ENCODE data around the gene GPR176.
"Not testable (repeated sequence)": the region's sequence is repeated elsewhere in the genome, so short reads cannot be mapped to it uniquely, and the experiment has no call there.

The GPR176 gene

DNA sequence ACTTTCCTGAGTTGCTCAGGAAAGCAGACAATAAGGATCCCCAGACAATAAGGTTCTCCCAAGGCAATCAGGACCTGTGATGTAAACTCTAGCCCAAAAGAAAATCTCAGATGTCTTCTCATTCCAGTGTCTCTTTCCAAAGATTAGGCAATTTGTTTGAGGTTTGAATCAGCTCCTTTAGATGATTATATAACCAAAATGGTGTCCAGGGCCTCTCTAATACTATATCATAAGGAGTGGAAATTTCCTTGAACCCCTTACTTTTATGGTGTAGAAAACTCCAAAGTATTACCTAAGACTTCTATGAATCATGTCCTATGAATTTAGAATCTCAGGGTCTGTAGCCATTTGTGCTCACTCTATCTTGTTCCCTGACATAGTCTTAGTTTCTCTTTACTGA, 65.9 kb downstream of the GPR176 start:
- DNase-seq: no peak

DNA sequence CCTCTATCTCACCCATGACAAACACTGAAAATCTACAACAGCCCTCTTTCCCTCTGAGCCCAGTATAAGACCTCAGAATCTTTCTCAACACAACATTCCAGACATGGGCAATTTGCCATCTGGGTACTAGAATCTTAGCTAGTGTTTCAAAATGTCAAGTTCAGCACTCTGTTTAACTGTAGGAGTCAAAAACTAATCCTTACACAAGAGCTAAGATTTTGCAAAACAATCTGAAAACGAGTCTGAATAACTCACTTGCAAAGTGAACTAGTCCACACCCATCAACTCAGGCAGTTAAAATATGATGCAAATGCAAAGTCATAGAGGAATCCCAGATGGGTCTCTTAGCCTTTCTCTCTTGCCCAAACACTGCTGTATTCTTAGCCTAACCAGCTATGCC, 67.8 kb downstream of the GPR176 start:
- DNase-seq: no peak

DNA sequence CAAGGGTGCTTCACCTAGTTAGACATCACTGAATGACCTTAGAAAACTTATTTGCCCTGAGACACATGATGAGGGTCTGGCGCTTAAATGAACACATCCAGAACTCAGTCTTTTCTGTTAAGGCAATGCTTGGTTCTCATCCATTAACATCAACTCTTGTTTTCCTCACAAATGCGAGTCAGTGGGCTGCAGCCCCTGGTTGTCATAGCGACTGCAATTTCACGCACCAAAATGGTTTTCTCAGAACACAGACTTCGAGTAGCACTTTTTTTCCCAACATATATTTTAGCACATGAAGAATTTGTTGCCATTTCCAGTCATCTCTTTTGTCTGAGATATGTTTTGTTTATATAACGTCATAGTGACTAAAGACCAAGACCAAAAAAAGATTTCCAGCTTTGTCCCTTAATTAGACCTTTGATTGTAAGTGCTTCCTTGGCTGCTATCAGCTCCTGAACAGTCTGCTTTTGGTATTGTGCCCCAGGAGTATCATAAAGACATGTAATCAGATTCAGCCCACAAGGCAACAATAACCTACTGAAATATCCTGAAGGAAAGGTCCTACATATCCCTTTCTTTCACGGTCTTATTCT, 68.5 kb downstream of the GPR176 start:
- no peak for DNase-seq

DNA sequence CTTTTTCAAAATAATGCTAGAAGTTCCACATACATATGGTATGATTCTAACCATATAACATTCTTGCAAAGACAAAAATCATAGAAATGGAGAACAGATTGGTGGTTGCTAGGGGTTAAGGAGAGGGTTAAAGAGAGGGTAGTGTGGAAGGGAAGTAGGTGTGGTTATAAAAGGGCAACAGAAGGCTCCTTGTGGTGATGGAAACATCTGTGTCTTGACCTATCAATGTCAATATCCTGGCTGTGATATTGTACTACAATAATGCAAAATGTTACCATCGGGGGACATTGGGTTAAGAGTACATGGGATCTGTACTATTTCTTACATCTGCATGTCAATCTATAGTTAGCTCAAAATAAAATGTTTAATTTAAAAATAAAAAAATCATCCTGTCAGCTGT, 69.6 kb downstream of the GPR176 start:
- no peak for DNase-seq

DNA sequence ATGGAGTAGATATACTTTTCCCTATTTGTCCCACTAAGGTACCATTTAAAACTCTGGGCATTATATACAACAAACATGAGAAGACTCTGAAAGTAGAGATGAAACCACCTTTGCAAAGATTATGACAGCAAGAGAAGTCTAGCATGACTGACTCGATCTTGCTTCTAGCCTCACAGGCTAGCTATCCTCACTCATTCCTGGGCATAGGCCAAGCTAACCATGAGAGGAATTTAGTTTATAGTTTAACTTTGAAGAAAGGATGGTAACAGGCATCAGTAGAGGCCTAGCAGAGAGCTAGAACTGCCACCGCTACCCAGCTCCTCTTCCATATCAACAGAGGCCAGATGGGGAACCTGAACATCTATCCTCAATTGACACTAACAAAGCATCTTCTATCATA, 74.0 kb downstream of the GPR176 start:
- DNase-seq: no peak

DNA sequence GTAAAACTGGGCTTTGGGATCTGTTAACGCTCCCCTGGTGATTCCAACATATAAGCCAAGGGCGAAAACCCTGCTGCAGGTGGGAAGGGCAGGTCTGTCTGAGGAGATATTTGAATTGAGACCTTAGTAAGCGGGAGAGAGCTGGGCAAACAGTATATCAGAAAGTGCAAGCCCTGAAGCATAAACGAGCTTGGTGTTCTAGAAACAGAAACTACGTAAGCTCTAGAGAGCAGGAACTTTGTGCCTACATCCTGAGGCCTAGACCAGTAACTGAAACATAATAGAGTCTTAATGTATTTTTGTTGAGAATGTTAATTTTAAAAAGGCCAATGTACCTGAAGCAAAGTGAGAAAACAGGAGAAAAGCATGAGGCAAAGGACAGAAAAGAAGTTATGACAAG, 74.5 kb downstream of the GPR176 start:
- DNase-seq: no peak

DNA sequence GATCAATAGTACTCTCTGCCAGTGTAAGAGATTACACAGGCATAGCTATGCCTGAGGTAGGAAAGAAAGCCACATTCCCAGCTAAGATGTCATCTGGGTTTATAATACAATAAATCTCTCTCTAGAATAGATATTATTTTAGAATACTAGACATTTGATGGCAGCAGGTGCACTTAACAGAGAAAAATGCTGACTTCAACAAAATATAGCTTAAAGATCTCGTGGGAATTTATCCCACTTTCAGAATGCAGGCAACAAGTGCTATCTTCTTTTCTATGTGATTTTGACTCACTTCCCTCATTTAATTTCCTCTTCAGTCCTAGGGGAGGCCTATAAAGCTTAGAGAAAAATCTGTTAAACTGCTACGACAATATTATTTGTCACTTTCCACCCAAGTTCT, 76.5 kb downstream of the GPR176 start:
- DNase-seq: no peak

DNA sequence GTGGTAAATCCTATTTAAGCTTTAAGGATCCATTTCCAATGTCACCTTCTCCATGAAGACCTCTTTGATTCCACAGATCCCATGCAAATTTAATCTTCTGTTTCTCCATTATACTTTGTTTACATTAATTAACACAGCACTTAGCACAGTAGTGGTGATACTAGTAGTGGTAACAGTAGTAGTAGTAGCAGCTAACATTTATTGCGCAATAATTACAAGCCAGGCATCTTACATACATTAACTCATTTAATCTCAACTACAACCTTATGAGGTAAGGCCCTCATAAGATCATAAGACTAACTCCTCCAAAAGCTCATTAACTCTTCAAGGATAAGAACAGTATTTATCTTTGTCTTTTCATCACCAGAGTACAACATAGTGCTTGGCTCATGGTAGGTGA, 82.6 kb downstream of the GPR176 start:
- no peak for DNase-seq

DNA sequence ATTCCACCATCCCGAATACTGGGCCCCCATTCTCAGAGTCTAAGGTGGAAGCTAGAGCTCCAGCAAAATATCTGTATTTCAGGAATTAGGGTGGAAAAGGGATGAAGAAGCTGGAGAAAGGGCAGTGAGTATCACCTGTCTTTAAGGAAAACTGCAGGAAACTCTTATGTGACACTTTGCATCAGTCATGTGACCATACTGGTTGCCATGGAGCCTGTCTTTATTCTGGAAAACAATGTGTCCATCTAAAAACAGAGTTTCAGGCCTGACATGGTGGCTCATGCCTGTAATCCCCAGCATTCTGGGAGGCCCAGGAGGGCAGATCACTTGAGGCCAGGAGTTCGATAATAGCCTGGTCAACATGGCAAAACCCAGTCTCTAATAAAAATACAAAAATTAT, 84.5 kb downstream of the GPR176 start:
- DNase-seq: no peak

DNA sequence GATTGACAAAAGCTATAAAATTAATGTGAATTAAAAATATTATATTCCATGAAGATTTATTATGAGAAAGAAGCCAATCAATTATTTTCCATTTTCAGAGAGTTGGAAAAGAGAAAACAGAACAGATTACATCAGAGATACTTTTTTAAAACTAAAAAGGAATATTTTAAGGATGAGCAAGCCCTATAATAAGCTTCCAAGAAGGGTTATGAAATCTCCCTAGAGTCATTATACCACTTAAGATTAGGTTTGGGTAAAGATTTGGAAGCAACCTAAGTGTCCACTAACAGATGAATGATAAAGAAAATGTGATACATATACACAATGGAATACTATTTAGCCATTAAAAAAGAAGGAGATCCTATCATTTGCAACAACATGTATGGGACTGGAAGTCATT, 85.8 kb downstream of the GPR176 start:
- no peak for DNase-seq

DNA sequence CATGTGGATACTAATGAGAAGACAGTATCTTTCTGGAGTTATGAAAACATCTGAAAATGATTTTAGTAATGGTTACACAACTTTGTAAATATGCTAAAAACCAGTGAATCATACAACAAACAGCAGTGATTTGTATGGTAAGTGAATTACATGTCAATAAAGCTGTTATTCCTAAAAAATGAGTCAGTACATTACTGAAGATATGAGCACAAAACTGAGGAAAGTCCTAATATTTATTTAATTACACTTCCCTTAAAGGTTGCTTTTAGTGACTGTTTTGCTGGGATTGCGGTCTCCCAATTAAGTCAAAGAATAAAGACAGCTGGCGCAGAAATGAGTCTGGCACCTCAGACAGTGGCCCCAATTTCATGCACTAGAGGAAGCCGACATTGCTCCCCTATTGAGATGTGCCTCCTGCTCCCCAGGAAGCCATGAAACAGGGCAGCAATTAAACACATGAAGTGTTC, 86.5 kb downstream of the GPR176 start:
- no peak for DNase-seq

DNA sequence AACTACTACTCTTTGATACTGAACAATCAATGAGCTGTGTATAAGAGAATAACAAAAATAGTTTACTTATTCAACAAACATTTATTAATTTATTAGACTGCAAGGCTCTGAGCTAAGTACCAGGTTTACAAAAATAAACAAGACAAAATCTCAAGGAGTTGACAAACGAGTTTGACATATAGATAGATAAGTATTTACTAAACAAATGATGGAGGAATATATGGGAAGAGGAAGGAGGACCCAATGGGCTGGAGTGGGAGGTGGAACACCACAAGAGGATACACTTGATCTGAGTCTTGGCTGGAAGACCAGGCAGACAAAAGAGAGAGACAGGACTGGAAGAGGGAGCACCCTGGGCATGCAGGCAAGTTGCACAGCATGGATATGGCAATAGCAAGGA, 89.9 kb downstream of the GPR176 start:
- no peak for DNase-seq

DNA sequence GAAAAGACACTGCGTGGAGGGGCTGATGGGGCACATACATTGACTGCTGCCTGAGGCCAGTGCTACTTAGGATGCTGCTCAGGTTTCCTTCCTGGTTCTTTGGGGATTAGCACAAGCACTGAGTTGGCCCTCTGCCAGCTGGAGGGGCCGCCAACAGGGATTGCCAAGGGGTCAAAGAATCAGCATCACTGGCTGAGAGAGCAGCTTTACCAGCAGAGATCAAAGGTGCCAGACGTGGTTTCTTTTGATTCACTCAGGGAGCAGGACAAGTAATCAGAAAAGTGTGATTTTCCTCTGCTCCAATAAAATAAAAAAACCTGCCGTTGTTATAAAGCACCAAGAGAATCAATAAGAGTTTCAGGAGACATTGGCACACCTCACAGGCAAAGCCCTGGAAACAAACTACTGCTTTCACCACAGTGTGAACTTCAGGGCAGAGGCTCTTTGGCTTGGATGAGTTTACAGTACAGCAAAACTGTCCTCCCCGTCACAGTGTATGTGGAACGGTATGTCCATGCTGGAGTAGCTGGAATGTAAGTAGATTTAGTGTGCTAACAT, 91.6 kb downstream of the GPR176 start:
- DNase-seq: no peak

DNA sequence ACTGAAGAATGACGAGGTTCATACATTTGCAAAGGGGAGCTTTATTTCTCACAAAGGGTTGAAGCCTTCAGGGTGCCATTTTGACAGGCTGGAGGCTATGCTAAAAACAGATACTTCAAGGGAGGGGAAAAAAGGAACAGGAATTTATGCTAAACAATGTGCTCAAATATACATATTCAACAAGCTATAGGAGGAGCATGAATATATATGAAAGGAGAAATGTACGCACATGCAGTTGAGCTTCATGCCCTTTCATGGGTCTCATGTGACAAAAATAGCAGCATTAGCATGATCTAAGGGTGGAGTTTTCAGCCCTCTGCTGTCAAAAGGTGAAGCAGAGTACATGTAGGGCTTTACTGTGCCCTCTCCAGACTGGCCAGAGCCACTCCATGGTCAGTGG, 93.1 kb downstream of the GPR176 start:
- DNase-seq: no peak

DNA sequence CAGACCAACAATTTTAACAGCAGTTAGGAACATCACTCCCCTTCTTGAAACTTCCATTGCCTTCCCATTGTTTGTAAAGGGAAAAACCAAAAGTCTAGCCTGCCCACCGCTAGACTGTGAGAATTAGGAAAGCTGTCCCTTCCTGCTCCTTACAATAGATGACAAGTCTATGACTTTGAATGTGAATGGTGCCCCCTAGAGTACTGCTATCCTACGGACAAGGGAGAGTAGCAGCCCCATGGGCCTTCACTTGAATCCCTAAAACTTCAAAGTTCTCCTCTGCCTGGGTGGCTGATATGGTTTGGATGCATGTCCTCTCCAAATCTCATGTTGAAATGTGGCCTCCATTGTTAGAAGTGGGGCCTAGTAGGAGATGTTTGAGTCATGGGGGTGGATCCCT, 96.4 kb downstream of the GPR176 start:
- no peak for DNase-seq

DNA sequence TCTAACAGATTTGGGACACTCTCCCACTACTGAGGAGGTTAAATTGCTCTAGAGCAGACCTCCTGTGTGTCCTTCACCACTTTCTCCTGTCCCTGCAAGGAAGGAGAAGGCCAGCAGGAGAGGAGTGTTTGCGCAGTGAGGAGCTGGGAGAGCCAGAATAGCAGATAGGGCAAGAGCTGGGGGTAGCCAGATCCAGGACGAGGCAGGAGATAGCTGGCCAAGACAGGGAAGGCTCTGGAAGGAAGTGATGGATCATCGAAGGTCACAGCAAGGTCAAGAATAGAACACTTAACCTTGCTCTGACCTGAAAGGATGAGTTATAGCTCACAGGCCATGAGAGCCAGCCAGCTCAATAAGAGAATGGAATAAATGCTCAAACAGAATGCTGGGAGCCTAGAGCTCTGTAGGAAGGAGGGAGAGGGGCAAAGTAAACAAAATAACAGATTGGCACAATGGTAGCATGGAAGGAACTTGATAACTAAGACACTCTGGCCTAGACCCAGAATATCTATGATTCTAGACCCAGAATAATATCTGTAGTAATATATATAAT, 99.9 kb downstream of the GPR176 start:
- DNase-seq: no peak

DNA sequence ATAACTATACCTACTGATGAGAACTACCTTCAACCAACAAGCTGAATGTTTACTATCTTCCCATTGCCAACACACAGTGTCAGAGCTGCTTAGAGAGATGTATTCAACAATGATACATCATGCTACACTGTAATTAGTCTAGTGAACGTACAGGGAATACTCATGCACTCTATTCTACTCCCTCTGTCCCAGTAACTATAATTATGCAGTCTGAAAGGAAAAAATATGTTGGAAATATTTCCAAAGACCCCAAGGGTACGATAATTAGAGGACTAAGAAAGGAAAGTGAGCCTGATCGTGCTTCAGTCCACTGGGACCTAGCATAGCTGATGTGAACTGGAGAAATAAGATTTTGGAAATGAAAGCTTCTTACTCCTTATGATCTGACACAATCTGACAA, 100.5 kb downstream of the GPR176 start:
- no peak for DNase-seq

DNA sequence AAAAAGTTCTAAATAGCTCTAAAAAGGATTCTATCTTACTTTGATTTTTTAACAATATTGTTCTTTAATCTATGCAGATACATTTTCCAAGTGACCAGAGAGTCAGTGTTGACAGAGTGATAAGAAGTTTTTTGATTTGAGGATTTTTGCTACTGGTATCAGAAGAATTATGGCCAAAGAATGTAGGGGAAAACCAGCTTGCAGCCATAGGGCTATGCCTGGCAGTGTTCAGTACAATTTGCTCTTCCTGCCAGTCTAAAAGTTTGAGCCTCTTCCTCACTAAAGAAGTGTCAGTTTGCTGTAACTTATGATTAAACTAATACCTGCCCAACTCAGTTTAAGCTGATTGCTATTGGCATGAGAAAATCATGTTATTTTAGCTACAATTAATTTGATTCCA, 102.2 kb downstream of the GPR176 start:
- no peak for DNase-seq

DNA sequence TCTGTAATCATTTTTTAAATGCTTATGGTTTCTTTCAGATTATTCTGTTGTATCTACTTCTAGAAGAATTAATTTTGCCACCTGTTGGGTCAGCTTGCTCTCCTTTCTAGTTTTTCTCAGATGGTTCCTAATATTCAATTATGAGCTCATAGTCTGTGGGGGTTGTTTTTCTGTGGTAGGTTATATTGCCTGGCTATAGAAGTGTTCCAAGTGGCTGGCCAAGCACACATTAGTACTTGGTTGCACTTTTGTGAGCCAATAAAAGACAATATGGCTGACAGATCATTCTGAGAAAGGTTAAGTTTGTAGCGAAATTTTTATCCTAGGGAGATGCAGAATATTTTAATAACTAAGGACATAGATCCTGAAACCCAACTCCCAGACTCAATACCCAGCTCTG, 105.6 kb downstream of the GPR176 start:
- DNase-seq: no peak

DNA sequence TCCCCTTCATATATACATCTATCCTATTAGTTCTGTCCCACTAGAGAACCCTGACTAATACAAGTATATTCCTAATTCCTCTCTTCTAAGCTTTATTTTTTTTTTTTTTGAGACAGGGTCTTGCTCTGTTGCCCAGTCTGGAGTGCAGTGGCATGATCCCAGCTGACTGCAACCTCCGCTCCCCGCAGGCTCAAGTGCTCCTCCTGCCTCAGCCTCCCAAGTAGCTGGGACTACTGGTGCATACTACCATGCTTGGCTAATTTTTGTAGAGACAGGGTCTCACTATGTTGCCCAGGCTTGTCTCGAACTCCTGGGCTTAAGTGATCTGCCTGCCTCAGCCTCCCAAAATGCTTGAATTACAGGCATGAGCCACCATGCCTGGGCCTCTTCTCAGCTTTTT, 107.4 kb downstream of the GPR176 start:
- DNase-seq: not testable (repeated sequence)

DNA sequence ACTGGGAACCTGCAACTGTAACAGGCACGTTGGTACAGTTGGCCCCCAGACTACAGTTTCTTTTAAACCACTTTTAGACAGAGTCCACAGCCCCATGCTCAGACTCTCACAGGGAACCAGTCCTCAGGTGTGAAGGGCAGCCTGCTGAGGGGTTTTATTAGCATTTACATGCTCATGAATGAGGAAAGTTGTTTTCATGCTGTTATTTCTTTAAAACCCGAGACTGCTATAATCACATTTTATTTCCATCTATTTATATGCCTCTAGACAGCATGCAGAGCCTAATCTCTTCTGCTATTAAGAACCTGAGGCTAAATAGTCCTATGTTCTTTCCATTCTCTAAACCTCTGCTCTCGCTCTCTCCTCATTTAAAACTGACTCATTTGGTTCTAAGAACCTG, 111.2 kb downstream of the GPR176 start:
- no peak for DNase-seq

DNA sequence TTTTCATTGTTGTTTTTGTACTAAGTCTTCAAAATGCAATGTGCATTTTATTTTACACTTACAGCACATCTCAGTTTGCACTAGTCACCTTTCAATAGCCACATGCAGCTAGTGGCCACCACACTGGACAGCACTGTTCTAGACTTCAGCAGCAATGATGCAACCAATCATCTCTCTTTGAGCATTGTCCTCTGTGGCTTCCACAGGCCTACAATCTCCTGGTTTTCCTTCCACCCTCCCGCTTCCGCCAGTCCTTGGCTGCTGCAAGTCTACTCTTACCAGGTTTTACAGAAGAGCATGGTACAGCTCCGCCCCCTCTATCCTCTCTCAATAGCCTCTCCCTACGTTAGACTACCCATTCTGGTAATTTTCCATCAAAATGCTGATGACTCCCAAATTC, 112.3 kb downstream of the GPR176 start:
- DNase-seq: no peak

DNA sequence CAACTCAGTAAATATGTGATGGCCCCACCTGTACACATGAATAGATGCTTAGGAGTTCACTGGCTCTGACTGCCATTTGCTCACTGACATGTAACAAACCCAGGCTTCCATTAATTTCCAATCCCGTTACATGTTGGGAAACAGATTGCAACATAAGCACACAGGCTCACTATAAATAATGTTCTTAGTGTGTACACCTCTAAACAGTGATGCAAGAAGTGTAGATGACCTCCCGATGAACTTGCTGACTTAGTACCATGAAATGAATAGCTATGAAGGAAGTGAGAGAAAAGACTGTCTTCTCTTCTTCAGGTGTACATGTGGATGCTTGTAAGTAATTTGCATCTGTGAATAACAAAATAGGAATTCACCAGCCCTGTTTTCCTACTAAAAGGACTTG, 116.0 kb downstream of the GPR176 start:
- DNase-seq: no peak

DNA sequence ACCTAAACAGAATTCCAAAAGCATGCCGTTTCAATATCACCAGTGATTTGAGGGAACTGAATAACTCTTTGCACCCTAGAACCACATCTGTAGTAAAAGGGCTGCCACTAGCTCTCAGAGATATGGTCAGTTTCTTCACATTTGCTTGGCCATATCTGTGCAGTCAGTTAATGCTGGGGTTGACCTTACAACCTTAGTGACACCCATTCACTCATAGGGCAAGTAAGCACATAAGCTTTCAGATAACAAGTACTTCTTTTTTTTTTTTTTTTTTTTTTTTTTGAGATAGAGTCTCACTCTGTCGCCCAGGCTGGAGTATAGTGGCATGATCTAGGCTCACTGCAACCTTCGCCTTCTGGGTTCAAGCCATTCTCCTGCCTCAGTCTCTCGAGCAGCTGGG, 117.0 kb downstream of the GPR176 start:
- DNase-seq: no peak

Measured in activated gamma-delta T cell (primary cell).